Endothelial cell of umbilical vein (primary cell): ENCODE data around the gene SCGB2A2. TPM values are rescaled to one million over a fixed set of nuclear protein-coding genes. Genes with fewer than 3 reads are reported as not detected.

Source experiments
- BruUV-seq: library from RNA; stranded (reverse); fragments of 400-500 nt; replicated peaks from 2 replicates; lab custom pipeline; 2021; lab: Mats Ljungman, UMichigan
- CTCF ChIA-PET: fragments of 300-600, 350-600 bp; sonication (Branson Sonifier 250); formaldehyde crosslinking; loops from one replicate; lab custom pipeline; 2021; ENCODE audit warnings: antibody characterized with exemption, inconsistent platforms; lab: Charles Lee
- POLR2A ChIA-PET: fragments of 300-600, 350-600 bp; sonication (Branson Sonifier 250); formaldehyde crosslinking; loops from one replicate; lab custom pipeline; 2021; ENCODE audit warnings: antibody characterized with exemption, inconsistent platforms; lab: Charles Lee
- DNase-seq: peaks from one replicate; pipeline ENCODE4 v3.0.0-alpha.2; 2011; ENCODE audit warnings: low read depth, low spot score
- FAIRE-seq: peaks from 2 replicates; lab custom pipeline; 2011; peaks lifted over from hg19 to GRCh38; lab: Jason Lieb, UNC
- H2AFZ ChIP-seq: 2 replicates; pipeline ENCODE4 v1.6.0; 2012; ENCODE audit warnings: low read depth, low read length, control low read depth, inconsistent platforms
- H3K27ac ChIP-seq: 2 replicates; pipeline ENCODE4 v1.5.1; 2011; ENCODE audit warnings: low read depth, mild to moderate bottlenecking, control low read depth, low read length, moderate library complexity; ENCODE audit not compliant: insufficient read depth
- H3K27me3 ChIP-seq, 2 experiments: 2 replicates each; pipeline versions ENCODE4 v1.6.0 to v1.6.1; 2011; ENCODE audit warnings: low read length in 2 of 2, mixed read lengths in 1 of 2; ENCODE audit not compliant: control insufficient read depth in 2 of 2, insufficient read depth in 2 of 2
- H3K36me3 ChIP-seq, 2 experiments: 2 replicates in 1 of 2; 3 replicates in 1 of 2; pipeline ENCODE4 v1.5.1; 2011; ENCODE audit warnings: low read length in 2 of 2, mild to moderate bottlenecking in 1 of 2, moderate library complexity in 1 of 2; ENCODE audit not compliant: control insufficient read depth in 2 of 2, insufficient read depth in 2 of 2; ENCODE audit errors: extremely low read depth in 1 of 2
- H3K4me1 ChIP-seq: 3 replicates; pipeline ENCODE4 v1.5.1; 2011; ENCODE audit warnings: mild to moderate bottlenecking, low read length; ENCODE audit not compliant: control insufficient read depth, insufficient read depth; ENCODE audit errors: extremely low read depth
- H3K4me2 ChIP-seq: 2 replicates; pipeline ENCODE4 v1.6.1; 2011; ENCODE audit warnings: low read length, control low read depth, mixed read lengths; ENCODE audit not compliant: insufficient read depth
- H3K4me3 ChIP-seq, 3 experiments: fragments of 200-600 bp in 1 of 3; sonication (generic), shearing (Covaris generic) in 1 of 3; replicated peaks in 1 of 3; 2 replicates each; pipeline ENCODE4 v1.5.1; 2011 to 2016; ENCODE audit warnings: control low read depth in 3 of 3, low read length in 3 of 3, mild to moderate bottlenecking in 2 of 3, inconsistent platforms in 1 of 3, low read depth in 1 of 3, moderate library complexity in 1 of 3; ENCODE audit not compliant: insufficient read depth in 1 of 3
- H3K79me2 ChIP-seq: 2 replicates; pipeline ENCODE4 v1.6.0; 2012; ENCODE audit warnings: low read length, inconsistent platforms; ENCODE audit not compliant: control insufficient read depth, insufficient read depth
- H3K9ac ChIP-seq: replicated peaks from 2 replicates; pipeline ENCODE3; 2011; ENCODE audit warnings: low read length, control low read depth; ENCODE audit not compliant: insufficient read depth; ENCODE audit errors: extremely low read depth
- H3K9me1 ChIP-seq: replicated peaks from 3 replicates; pipeline ENCODE4 v1.6.0; 2011; ENCODE audit warnings: mild to moderate bottlenecking, low read length; ENCODE audit not compliant: control insufficient read depth, insufficient read depth; ENCODE audit errors: extremely low read depth
- H3K9me3 ChIP-seq: replicated peaks from 2 replicates; pipeline ENCODE4 v1.5.1; 2012; ENCODE audit warnings: low read length, inconsistent platforms; ENCODE audit not compliant: control insufficient read depth, insufficient read depth
- H4K20me1 ChIP-seq: replicated peaks from 2 replicates; pipeline ENCODE3; 2011; ENCODE audit warnings: mild to moderate bottlenecking, low read length; ENCODE audit not compliant: control insufficient read depth, insufficient read depth; ENCODE audit errors: extremely low read depth
- EZH2 ChIP-seq: IDR thresholded peaks from 2 replicates; pipeline ENCODE4 v1.6.1; 2012; ENCODE audit warnings: borderline replicate concordance, low read depth, mild to moderate bottlenecking, moderate library complexity, low read length, inconsistent platforms; ENCODE audit not compliant: severe bottlenecking
- FOS ChIP-seq: IDR thresholded peaks from 2 replicates; pipeline ENCODE4 v1.6.1; 2011; ENCODE audit warnings: mild to moderate bottlenecking, low read length, moderate library complexity, borderline replicate concordance; ENCODE audit not compliant: insufficient read depth
- GATA2 ChIP-seq: IDR thresholded peaks from 2 replicates; pipeline ENCODE4 v1.7.0; 2011; ENCODE audit warnings: low read depth, mild to moderate bottlenecking, moderate library complexity, mixed read lengths, low read length; ENCODE audit not compliant: insufficient read length, insufficient read depth
- JUN ChIP-seq: IDR thresholded peaks from 2 replicates; pipeline ENCODE4 v1.6.1; 2011; ENCODE audit warnings: borderline replicate concordance, low read depth; ENCODE audit not compliant: insufficient read length, insufficient read depth
- MYC ChIP-seq: IDR thresholded peaks from one replicate; pipeline ENCODE4 v1.6.1; 2011; ENCODE audit warnings: mild to moderate bottlenecking, low read depth, low read length
- POLR2A ChIP-seq: IDR thresholded peaks from 2 replicates; pipeline ENCODE4 v1.6.1; 2012; ENCODE audit warnings: low read depth, mild to moderate bottlenecking, control low read depth, low read length
- POLR2AphosphoS5 ChIP-seq: IDR thresholded peaks from 2 replicates; pipeline ENCODE4 v1.6.1; 2012; ENCODE audit warnings: low read depth, mild to moderate bottlenecking, control low read depth, low read length, moderate library complexity; ENCODE audit not compliant: insufficient read depth
- dilution Hi-C: fragments of 300-500 bp; cut with MboI; formaldehyde crosslinking; loops from one replicate; pipeline ENCODE4 v1.15.0; 2019; ENCODE audit warnings: low sequenced_read_pairs; ENCODE audit not compliant: extremely low pct_ligation_motif_present
- intact Hi-C: fragments of 100-400 bp; cut with micrococcal nuclease; formaldehyde crosslinking; loops from one replicate; pipeline ENCODE4 v1.10.0; 2022
- polyA plus RNA-seq, 4 experiments: library from polyadenylated mRNA; depleted of rRNA in 3 of 4; stranded (reverse) in 3 of 4; unstranded in 1 of 4; fragments of >200 nt; gene quantifications; 2 replicates each; pipeline versions ENCODE4 v1.2.1 to v1.2.3, GENCODE V29; 2011 to 2012; ENCODE audit warnings: missing spikeins in 1 of 4
- total RNA-seq: library from RNA; stranded (reverse); gene quantifications from 2 replicates; pipeline ENCODE4 v1.2.3, GENCODE V29; 2021
- TF ChIP-seq, protein P1 (sequence below): IDR thresholded peaks from 2 replicates; pipeline ENCODE4 v1.6.1; 2011; ENCODE audit not compliant: insufficient read depth, insufficient read length
- TF ChIP-seq, protein P2 (sequence below), 2 donors: IDR thresholded peaks; 1 replicate in 1 of 2; 2 replicates in 1 of 2; pipeline ENCODE4 v1.5.1; 2011; ENCODE audit warnings: low read length in 2 of 2, mild to moderate bottlenecking in 2 of 2, moderate library complexity in 2 of 2, control low read depth in 1 of 2, inconsistent platforms in 1 of 2, low read depth in 1 of 2; ENCODE audit not compliant: insufficient read depth in 1 of 2; ENCODE audit errors: extremely low read depth in 1 of 2

SCGB2A2 gene
- total and polyA plus RNA-seq, 2 donors (not counting 3 experiments of a cell fraction or from before 2014, with no cell fraction given): not detected

DNA sequence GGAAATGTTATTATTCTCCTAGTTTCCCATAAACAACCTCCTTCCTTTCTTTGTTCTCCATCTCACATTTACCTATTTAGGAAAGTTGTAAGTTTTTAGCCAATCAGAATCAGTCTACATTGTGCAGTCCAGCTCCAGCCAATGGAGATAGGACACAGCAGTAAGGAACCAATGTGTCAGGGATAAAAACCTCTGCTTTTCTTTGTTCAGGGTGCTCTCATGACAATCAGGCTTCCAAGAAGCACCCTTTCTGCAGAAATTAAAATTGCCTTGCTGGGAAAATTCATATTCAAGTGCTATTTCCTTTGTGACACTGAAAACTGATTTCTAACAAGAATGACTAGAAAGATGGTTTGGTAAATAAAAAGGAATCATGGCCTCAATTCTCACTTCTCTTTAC, 46.9 kb upstream of the SCGB2A2 start:
- dilution Hi-C loops (no loop called here), intact Hi-C loops (no loop called here)
- Histone ChIP-seq H3K4me3 (no peak overlapping the region), H3K4me2 (no peak overlapping the region), H3K79me2 (no peaks in the 10 kb centered on the region), H2AFZ (no peak overlapping the region), H4K20me1 (no peaks in the 10 kb centered on the region), H3K9me3 (peaks cover 6% of the 10 kb centered on the region), H3K9me1 (no peaks in the 10 kb centered on the region), H3K4me1 (no peaks in the 10 kb centered on the region), H3K27ac (no peak overlapping the region), H3K9ac (no peak overlapping the region), H3K27me3 (peaks cover 0 to 2% of the 10 kb centered on the region in 2 experiments), H3K36me3 (no peaks in the 10 kb centered on the region)
- DNase-seq: peak; percentile 43
- ChIA-PET POLR2A (no interaction called here), CTCF (interaction anchor here (1.8 kb wide), 1 partner anchor 87 kb away, joined by 4 read pairs; no protein-coding TSS in a partner anchor)
- TF ChIP-seq MYC: no peak
- no peak for TF ChIP-seq POLR2A
- TF ChIP-seq, protein P1, sequence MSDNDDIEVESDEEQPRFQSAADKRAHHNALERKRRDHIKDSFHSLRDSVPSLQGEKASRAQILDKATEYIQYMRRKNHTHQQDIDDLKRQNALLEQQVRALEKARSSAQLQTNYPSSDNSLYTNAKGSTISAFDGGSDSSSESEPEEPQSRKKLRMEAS: no peak
- no peak for TF ChIP-seq EZH2
- no peak for TF ChIP-seq POLR2AphosphoS5
- no peak for TF ChIP-seq JUN
- TF ChIP-seq FOS: no peak
- no peak for TF ChIP-seq GATA2
- TF ChIP-seq, protein P2, sequence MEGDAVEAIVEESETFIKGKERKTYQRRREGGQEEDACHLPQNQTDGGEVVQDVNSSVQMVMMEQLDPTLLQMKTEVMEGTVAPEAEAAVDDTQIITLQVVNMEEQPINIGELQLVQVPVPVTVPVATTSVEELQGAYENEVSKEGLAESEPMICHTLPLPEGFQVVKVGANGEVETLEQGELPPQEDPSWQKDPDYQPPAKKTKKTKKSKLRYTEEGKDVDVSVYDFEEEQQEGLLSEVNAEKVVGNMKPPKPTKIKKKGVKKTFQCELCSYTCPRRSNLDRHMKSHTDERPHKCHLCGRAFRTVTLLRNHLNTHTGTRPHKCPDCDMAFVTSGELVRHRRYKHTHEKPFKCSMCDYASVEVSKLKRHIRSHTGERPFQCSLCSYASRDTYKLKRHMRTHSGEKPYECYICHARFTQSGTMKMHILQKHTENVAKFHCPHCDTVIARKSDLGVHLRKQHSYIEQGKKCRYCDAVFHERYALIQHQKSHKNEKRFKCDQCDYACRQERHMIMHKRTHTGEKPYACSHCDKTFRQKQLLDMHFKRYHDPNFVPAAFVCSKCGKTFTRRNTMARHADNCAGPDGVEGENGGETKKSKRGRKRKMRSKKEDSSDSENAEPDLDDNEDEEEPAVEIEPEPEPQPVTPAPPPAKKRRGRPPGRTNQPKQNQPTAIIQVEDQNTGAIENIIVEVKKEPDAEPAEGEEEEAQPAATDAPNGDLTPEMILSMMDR (IDR thresholded peaks at IDR 0.05; ENCODE audit: extremely low read depth in 1 of 2, insufficient read depth in 1 of 2, low read depth in 1 of 2, low read length in 2 of 2): no peak
- no TSS peak for BruUV-seq
- no peak for FAIRE-seq
